C4-2B (cell line): Measurements from ENCODE around the gene UBE2Q2.

ENCODE experiments used
- CTCF ChIP-seq: fragments of 450-650 bp; conservative IDR thresholded peaks from 2 replicates; pipeline ENCODE4 v1.5.1; 2017; ENCODE audit warnings: mild to moderate bottlenecking
- ZFX ChIP-seq: fragments of 450-650 bp; IDR thresholded peaks from 2 replicates; pipeline ENCODE4 v1.6.1; 2017

GRCh38 chr15:75815811-75816719 lies 27.2 kb upstream of the UBE2Q2 start:
- no peak for TF ChIP-seq CTCF
- no peak for TF ChIP-seq ZFX
